RWPE1 (cell line): ENCODE results near the gene CBLB.

Experiments used
- CTCF ChIA-PET: fragments of 350-600 bp; sonication (Branson Sonifier 250); formaldehyde crosslinking; extraction: SDS; loops from one replicate; lab custom pipeline; 2021; lab: Yijun Ruan, JAX
- POLR2A ChIA-PET: fragments of 400-600 bp; formaldehyde crosslinking; extraction: SDS; loops from one replicate; lab custom pipeline; 2020; ENCODE audit warnings: antibody characterized with exemption; ENCODE audit not compliant: low non-redundant PET; lab: Yijun Ruan, JAX
- DNase-seq: peaks from one replicate; pipeline ENCODE4 v3.0.0; 2012; ENCODE audit warnings: low spot score
- H3K27ac ChIP-seq: fragments of 450-650 bp; 2 replicates; pipeline ENCODE4 v1.5.1; 2017
- CTCF ChIP-seq: fragments of 450-650 bp; conservative IDR thresholded peaks from 2 replicates; pipeline ENCODE4 v1.5.1; 2017; ENCODE audit warnings: low read depth, mild to moderate bottlenecking

CBLB gene

GRCh38 chr3:105851582-105851981 lies 17.2 kb downstream of the CBLB start:
- ChIA-PET CTCF (interaction anchor here (0.7 kb wide), 1 partner anchor 1890 kb away, joined by 3 read pairs; no protein-coding TSS in a partner anchor), POLR2A (no interaction called here)
- no peak for TF ChIP-seq CTCF
- H3K27ac ChIP-seq: no peak overlapping the region
- no peak for DNase-seq

- CTCF ChIA-PET: no interaction called here
- no peak overlapping the region for H3K27ac ChIP-seq
- no peak for DNase-seq
- TF ChIP-seq CTCF: no peak
- POLR2A ChIA-PET: no interaction called here
These were observed 17.6 kb downstream of the CBLB start for GRCh38 chr3:105851176-105851575.

DNA sequence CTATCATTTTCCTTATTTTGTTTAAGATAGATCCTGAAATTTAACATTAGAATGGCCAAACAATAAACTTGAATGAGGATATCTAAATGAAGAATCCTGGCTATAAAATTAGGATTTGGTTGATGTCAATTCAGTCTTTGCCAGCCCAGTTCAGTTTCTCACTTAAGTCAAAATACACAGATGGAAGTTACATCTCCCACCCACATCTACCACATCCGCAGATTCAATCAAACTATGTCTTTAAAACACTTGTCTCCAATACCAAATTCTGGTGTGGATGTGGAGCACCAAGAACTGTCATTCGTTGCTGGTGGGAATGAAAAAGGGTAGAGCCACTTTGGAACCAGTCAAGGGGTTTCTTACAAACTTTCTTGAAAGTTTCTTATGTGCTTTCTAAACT lies 18.2 kb downstream of the CBLB start:
- no peak for DNase-seq
- ChIA-PET POLR2A (no interaction called here), CTCF (no interaction called here)
- no peak overlapping the region for H3K27ac ChIP-seq
- no peak for TF ChIP-seq CTCF

GRCh38 chr3:105848821-105849220 lies 20.0 kb downstream of the CBLB start:
- H3K27ac ChIP-seq: no peak overlapping the region
- CTCF ChIA-PET: no interaction called here
- POLR2A ChIA-PET: no interaction called here
- no peak for TF ChIP-seq CTCF
- no peak for DNase-seq

DNA sequence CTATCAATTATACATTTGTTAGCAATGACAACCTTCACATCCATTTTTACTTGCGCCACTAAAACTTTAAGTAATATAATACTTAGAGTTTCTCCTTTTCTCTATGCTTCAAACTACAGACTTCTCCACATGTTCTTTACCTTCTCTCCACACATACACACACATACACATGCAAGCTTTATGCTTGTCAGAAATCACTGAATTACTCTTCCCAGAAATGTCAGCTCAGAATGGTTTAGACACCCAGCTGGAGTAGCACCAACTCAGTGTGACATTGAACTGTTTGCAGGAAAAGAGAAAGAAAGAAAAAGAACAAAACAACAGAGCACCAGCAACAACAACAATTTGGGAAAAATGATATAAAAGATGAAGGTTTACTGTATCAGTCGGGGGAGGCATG lies 20.9 kb downstream of the CBLB start:
- CTCF ChIA-PET: interaction anchor here (0.6 kb wide), 1 partner anchor 94 kb away, joined by 3 read pairs; no protein-coding TSS in a partner anchor
- POLR2A ChIA-PET: no interaction called here
- H3K27ac ChIP-seq: no peak overlapping the region
- no peak for DNase-seq
- no peak for TF ChIP-seq CTCF

DNA sequence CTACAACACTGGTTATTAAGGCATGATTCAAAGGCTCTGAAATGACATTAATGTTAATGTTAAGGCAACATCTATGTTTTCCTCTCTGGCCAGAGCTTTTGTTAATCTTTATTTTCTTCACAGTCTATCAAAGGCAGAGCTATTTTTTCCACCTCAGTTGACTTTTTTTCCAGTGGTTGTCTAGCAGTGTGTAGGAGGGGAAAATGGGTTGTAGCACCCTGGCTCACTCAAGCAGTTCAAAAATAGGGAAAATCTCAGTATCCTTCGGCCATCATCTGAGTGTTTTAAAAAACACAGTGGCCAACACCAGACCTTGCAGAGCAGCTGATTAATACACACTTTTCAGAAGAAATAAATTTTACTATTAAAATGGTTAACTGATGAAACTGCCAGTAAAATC lies 21.4 kb downstream of the CBLB start:
- no peak for TF ChIP-seq CTCF
- no peak for DNase-seq
- ChIA-PET CTCF (interaction anchor here (0.6 kb wide), 2 partner anchors 76 to 94 kb away, joined by 3 read pairs; no protein-coding TSS in a partner anchor), POLR2A (no interaction called here)
- no peak overlapping the region for H3K27ac ChIP-seq
